OCI-LY3 (cell line): Measurements from ENCODE around the gene LRP11.
A peak's percentile ranks its signal among the peaks of the same experiment; 100 is the strongest.

Source experiments
- H2AFZ ChIP-seq: fragments of 200-600, 300-600 bp; shearing (Covaris generic); 2 replicates; pipeline ENCODE4 v1.6.0; 2014; ENCODE audit warnings: antibody characterized with exemption, low read depth, low read length
- H3K27ac ChIP-seq: fragments of 200-600, 300-600 bp; sonication (generic); 2 replicates; pipeline ENCODE4 v1.5.1; 2014; ENCODE audit warnings: mild to moderate bottlenecking, low read length, moderate library complexity, mixed read lengths
- H3K27me3 ChIP-seq: fragments of 200-600, 300-600 bp; sonication (generic); 2 replicates; pipeline ENCODE4 v1.6.1; 2014; ENCODE audit warnings: low read depth, low read length, mixed read lengths
- H3K36me3 ChIP-seq: fragments of 200-600, 300-600 bp; sonication (generic); replicated peaks from 2 replicates; pipeline ENCODE3; 2014; ENCODE audit warnings: low read depth, low read length, mixed read lengths
- H3K4me1 ChIP-seq: fragments of 300-600, 200-600 bp; sonication (generic); 2 replicates; pipeline ENCODE4 v1.6.1; 2014; ENCODE audit warnings: low read length, mixed read lengths
- H3K4me2 ChIP-seq: fragments of 200-600, 300-600 bp; sonication (generic); 2 replicates; pipeline ENCODE4 v1.6.1; 2014; ENCODE audit warnings: low read length, mixed read lengths
- H3K4me3 ChIP-seq: fragments of 300-600, 200-600 bp; sonication (generic); 2 replicates; pipeline ENCODE4 v1.5.1; 2014; ENCODE audit warnings: antibody characterized with exemption, mild to moderate bottlenecking, low read length, moderate library complexity
- H3K79me2 ChIP-seq: fragments of 300-600, 200-600 bp; shearing (Covaris generic); 2 replicates; pipeline ENCODE4 v1.6.1; 2014; ENCODE audit warnings: mild to moderate bottlenecking, low read length, mixed read lengths
- H3K9ac ChIP-seq: fragments of 300-600, 200-600 bp; shearing (Covaris generic); 2 replicates; pipeline ENCODE4 v1.6.0; 2014; ENCODE audit warnings: mild to moderate bottlenecking, low read length, moderate library complexity
- H3K9me3 ChIP-seq: fragments of 200-600, 300-600 bp; shearing (Covaris generic); 2 replicates; pipeline ENCODE4 v1.6.1; 2014; ENCODE audit warnings: low read length, mixed read lengths; ENCODE audit not compliant: insufficient read depth
- H4K20me1 ChIP-seq: fragments of 200-600, 300-600 bp; sonication (generic); 2 replicates; pipeline ENCODE4 v1.6.1; 2016; ENCODE audit warnings: low read length, mixed read lengths; ENCODE audit not compliant: insufficient read depth
- EZH2phosphoT487 ChIP-seq: fragments of 200-600 bp; shearing (Covaris generic); IDR thresholded peaks from 2 replicates; pipeline ENCODE4 v1.6.1; 2018; ENCODE audit warnings: antibody characterized with exemption, mixed run types, low read depth
- TF ChIP-seq, protein P1 (sequence below): fragments of 200-600, 300-600 bp; sonication (generic); IDR thresholded peaks from 2 replicates; pipeline ENCODE4 v1.5.1; 2014; ENCODE audit warnings: antibody characterized with exemption, low read length, low read depth

Gene LRP11

GRCh38 chr6:149821492-149821891, 42.7 kb downstream of the LRP11 start:
- H3K27me3 ChIP-seq: no peaks in the 10 kb centered on the region
- TF ChIP-seq, protein P1, sequence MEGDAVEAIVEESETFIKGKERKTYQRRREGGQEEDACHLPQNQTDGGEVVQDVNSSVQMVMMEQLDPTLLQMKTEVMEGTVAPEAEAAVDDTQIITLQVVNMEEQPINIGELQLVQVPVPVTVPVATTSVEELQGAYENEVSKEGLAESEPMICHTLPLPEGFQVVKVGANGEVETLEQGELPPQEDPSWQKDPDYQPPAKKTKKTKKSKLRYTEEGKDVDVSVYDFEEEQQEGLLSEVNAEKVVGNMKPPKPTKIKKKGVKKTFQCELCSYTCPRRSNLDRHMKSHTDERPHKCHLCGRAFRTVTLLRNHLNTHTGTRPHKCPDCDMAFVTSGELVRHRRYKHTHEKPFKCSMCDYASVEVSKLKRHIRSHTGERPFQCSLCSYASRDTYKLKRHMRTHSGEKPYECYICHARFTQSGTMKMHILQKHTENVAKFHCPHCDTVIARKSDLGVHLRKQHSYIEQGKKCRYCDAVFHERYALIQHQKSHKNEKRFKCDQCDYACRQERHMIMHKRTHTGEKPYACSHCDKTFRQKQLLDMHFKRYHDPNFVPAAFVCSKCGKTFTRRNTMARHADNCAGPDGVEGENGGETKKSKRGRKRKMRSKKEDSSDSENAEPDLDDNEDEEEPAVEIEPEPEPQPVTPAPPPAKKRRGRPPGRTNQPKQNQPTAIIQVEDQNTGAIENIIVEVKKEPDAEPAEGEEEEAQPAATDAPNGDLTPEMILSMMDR: no peak
- TF ChIP-seq EZH2phosphoT487: no peak

DNA sequence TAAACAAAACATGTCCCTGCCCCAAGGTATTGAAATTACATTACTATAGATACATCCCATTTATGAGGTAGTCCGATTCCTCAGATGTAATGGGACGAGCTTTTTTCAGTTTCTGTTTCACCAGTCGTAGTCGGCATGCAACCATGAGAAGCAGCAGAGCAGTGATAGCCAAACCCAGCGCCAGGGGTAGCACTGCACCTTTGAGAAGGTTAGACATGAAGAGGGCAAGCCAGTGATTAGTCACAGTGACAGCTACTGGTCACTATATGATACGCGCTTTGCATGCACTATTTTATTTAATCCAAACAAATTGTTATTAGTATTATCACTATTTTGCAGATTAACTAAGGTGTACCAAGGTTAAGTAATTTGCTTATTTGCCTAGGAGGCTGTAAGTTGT, 43.7 kb downstream of the LRP11 start:
- no peak overlapping the region for H3K4me3 ChIP-seq
- H3K9me3 ChIP-seq: no peaks in the 10 kb centered on the region
- no peak overlapping the region for H3K9ac ChIP-seq
- no peak overlapping the region for H3K4me2 ChIP-seq
- no peaks in the 10 kb centered on the region for H3K36me3 ChIP-seq
- no peaks in the 10 kb centered on the region for H3K79me2 ChIP-seq
- no peaks in the 10 kb centered on the region for H3K27me3 ChIP-seq
- TF ChIP-seq, protein P1: no peak
- no peak for TF ChIP-seq EZH2phosphoT487
- H4K20me1 ChIP-seq: no peaks in the 10 kb centered on the region
- H3K27ac ChIP-seq: no peak overlapping the region
- H3K4me1 ChIP-seq: peaks cover 7% of the 10 kb centered on the region
- no peak overlapping the region for H2AFZ ChIP-seq

More at GRCh38 chr6:149821492-149821891, 42.7 kb downstream of the LRP11 start:
- H3K4me3 ChIP-seq: no peak overlapping the region
- no peak overlapping the region for H2AFZ ChIP-seq
- H3K79me2 ChIP-seq: no peaks in the 10 kb centered on the region
- H3K4me1 ChIP-seq: no peaks in the 10 kb centered on the region
- no peak overlapping the region for H3K27ac ChIP-seq
- no peak overlapping the region for H3K4me2 ChIP-seq
- no peaks in the 10 kb centered on the region for H3K9me3 ChIP-seq
- H4K20me1 ChIP-seq: no peaks in the 10 kb centered on the region
- no peaks in the 10 kb centered on the region for H3K36me3 ChIP-seq
- H3K9ac ChIP-seq: no peak overlapping the region

GRCh38 chr6:149815788-149816187, 48.4 kb downstream of the LRP11 start:
- H3K4me2 ChIP-seq: peak overlapping the region; percentile 60
- TF ChIP-seq, protein P1: no peak
- no peak overlapping the region; the same call in 1 of the 2 replicates for H3K9ac ChIP-seq

DNA sequence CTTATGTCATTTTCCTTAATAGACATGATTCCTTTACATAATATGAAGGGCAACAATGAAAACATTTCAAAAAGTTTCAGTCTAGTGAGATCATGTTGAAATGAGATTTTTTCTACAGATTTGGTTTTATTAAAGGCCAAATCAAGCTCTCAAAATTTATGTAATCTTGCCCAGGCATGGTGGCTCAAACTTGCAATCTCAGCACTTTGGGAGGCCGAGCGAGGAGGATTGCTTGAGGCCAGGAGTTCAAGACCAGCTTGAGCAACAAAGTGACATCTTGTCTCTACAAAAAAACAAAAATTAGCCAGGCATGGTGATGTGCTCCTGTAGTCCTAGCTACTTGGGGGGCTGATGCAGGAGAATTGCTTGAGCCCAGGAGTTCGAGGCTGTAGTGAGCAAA, 50.8 kb downstream of the LRP11 start:
- Histone ChIP-seq H3K79me2 (no peaks in the 10 kb centered on the region), H3K36me3 (peaks cover 4% of the 10 kb centered on the region), H3K9me3 (no peaks in the 10 kb centered on the region), H3K27ac (no peak overlapping the region), H3K27me3 (no peaks in the 10 kb centered on the region), H4K20me1 (no peaks in the 10 kb centered on the region), H3K9ac (no peak overlapping the region), H3K4me2 (no peak overlapping the region), H3K4me3 (no peak overlapping the region), H2AFZ (no peak overlapping the region), H3K4me1 (peaks cover 7% of the 10 kb centered on the region)
- no peak for TF ChIP-seq EZH2phosphoT487
- TF ChIP-seq, protein P1: no peak

More at GRCh38 chr6:149815788-149816187, 48.4 kb downstream of the LRP11 start:
- H3K27me3 ChIP-seq: no peaks in the 10 kb centered on the region
- H3K4me3 ChIP-seq: 0 out of 2 replicates have a peak overlapping the region, but pooled peaks have one; percentile 22
- no peaks in the 10 kb centered on the region for H3K9me3 ChIP-seq
- peaks cover 7% of the 10 kb centered on the region for H3K4me1 ChIP-seq
- H3K79me2 ChIP-seq: no peaks in the 10 kb centered on the region
- no peaks in the 10 kb centered on the region for H4K20me1 ChIP-seq
- H3K27ac ChIP-seq: peak overlapping the region; percentile 58
- peaks cover 4% of the 10 kb centered on the region for H3K36me3 ChIP-seq
- H2AFZ ChIP-seq: no peak overlapping the region
